Measurements from ENCODE around the gene CCR7.

The CCR7 gene

DNA sequence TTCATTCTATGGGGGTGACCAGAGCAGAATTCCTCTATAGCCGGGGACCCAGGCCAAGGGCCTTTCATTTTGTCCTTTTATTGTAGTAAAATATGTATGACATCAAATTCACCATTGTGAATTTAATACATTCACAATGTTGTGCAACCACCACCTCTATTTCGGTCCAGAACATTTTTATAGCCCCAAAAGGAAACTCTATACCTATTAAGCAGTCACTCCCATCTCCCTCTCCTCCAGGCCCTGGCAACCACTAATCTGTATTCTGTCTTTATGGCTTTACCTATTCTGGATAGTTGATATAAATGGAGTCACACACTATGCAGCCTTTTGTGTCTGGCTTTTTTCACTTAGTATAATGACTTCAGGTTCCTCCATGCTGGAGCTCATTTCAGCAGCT, 54.1 kb downstream of the CCR7 start:
- no peak for DNase-seq (ENCODE audit: low read depth, low spot score)
- CTCF ChIA-PET, result interaction anchor here (0.6 to 3.6 kb wide), 5 partner anchors 10 to 156 kb away, joined by 3 to 24 read pairs (median 3); no protein-coding TSS in a partner anchor
- TF ChIP-seq, protein P1, sequence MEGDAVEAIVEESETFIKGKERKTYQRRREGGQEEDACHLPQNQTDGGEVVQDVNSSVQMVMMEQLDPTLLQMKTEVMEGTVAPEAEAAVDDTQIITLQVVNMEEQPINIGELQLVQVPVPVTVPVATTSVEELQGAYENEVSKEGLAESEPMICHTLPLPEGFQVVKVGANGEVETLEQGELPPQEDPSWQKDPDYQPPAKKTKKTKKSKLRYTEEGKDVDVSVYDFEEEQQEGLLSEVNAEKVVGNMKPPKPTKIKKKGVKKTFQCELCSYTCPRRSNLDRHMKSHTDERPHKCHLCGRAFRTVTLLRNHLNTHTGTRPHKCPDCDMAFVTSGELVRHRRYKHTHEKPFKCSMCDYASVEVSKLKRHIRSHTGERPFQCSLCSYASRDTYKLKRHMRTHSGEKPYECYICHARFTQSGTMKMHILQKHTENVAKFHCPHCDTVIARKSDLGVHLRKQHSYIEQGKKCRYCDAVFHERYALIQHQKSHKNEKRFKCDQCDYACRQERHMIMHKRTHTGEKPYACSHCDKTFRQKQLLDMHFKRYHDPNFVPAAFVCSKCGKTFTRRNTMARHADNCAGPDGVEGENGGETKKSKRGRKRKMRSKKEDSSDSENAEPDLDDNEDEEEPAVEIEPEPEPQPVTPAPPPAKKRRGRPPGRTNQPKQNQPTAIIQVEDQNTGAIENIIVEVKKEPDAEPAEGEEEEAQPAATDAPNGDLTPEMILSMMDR (IDR thresholded peaks at IDR 0.05; ENCODE audit: insufficient read depth, low read length, missing control alignments), result no peak
- no peak overlapping the region for H3K4me3 ChIP-seq (ENCODE audit: low read depth, low read length)
- POLR2A ChIA-PET, result interaction anchor here (0.7 to 1.6 kb wide), 2 partner anchors 13 to 107 kb away, joined by 3 to 4 read pairs; no protein-coding TSS in a partner anchor

DNA sequence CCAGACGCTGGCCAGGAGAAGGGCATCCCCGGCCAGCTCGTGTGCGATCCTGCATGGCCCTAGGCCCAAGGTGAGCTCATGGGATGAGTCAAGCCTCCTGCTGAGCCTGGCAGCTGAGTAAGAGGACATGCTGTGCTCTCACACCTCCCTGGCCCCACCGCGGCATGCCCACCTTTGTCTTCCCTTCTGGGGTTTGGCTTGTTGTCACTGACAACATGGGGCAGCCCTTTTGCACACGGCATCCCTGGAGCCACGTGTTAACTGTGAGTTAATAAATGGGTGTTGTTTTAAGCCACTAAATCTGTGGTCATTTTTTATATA, 55.0 kb downstream of the CCR7 start:
- POLR2A ChIA-PET, result interaction anchor here (1.0 kb wide), 1 partner anchor 11 kb away, joined by 3 read pairs; no protein-coding TSS in a partner anchor
- DNase-seq (ENCODE audit: low read depth, low spot score), result no peak
- CTCF ChIA-PET, result interaction anchor here (0.7 to 3.6 kb wide), 3 partner anchors 9 to 34 kb away, joined by 3 to 24 read pairs (median 9); partner anchors contain the start of gene TNS4
- TF ChIP-seq, protein P1 (IDR thresholded peaks at IDR 0.05; ENCODE audit: insufficient read depth, low read length, missing control alignments), result no peak
- no peak overlapping the region for H3K4me3 ChIP-seq (ENCODE audit: low read depth, low read length)

DNA sequence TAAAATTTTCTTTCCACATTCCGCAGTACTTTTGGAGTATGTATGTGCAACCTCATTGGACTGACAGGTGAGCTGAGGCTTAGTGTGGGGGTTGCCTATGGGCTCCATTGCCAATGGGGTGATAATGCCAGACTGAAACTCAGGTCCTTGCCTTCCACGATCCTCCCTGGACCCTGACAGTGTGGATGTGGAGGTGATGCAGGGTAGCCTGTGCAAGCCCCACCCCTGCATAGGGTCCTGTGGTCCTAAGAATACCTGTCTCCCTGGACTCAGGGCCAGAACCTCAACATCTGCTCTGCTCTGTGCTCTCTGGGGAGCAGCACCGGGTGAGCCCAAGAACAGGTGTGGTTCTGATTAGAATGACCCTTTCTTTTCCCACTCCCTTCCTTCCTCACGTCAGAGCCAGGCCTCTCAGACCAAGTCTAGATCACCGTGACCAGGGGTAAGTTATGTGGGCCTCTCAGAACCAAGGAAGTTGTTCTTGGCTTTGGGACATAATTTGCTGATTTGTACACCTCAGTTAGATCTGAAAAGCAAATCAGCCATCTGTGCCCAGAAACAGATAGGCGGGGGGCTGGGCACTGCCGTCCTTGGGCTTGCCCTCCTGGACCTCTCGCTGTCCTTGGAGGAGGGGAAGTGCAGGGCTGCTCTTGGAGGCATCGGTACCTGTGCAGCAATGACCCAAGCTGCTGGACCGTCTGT, 55.5 kb downstream of the CCR7 start:
- POLR2A ChIA-PET, result interaction anchor here (1.0 kb wide), 1 partner anchor 11 kb away, joined by 3 read pairs; no protein-coding TSS in a partner anchor

DNA sequence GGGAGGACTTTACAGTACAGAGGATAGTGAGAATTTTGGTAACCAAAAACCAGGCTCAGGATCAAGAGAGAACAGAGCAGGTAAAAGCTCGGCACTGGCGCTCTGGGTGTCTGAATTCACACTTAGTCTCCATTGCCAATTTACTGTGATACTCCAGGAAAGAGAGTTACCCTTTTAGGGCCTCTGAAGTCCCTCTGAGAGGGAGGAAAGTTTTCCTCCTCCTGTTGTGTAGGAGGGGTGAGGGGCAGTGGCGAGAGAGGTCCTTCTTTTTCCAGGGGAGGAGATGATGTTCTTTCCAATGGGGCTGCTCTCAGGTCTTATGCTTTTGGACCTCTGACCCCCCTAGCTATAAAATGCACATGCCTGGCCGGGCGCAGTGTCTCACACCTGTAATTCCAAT, 58.5 kb downstream of the CCR7 start:
- no peak overlapping the region for H3K4me3 ChIP-seq (ENCODE audit: low read depth, low read length)
- CTCF ChIA-PET, result interaction anchor here (1.9 kb wide), 1 partner anchor 30 kb away, joined by 5 read pairs; no protein-coding TSS in a partner anchor
- POLR2A ChIA-PET, result interaction anchor here (1.0 kb wide), 1 partner anchor 21 kb away, joined by 3 read pairs; no protein-coding TSS in a partner anchor
- TF ChIP-seq, protein P1 (IDR thresholded peaks at IDR 0.05; ENCODE audit: insufficient read depth, low read length, missing control alignments), result no peak
- DNase-seq (ENCODE audit: low read depth, low spot score), result no peak

More for the DNA sequence above, 55.5 kb downstream of the CCR7 start:
- TF ChIP-seq, protein P1 (IDR thresholded peaks at IDR 0.05; ENCODE audit: insufficient read depth, low read length, missing control alignments), result no peak
- CTCF ChIA-PET, result interaction anchor here (0.7 to 2.3 kb wide), 2 partner anchors 8 to 11 kb away, joined by 3 to 9 read pairs; partner anchors contain the start of gene TNS4
- H3K4me3 ChIP-seq (ENCODE audit: low read depth, low read length), result no peak overlapping the region
- DNase-seq (ENCODE audit: low read depth, low spot score), result no peak

All from AG04449 (cell line).